Mesenteric fat pad (tissue), 1 donor: ENCODE results near the gene TBCC. TPM values are rescaled to one million over a fixed set of nuclear protein-coding genes. Genes with fewer than 3 reads are reported as not detected.

Experiments used
- DNase-seq: peaks from one replicate; pipeline ENCODE4 v3.0.0-alpha.2; 2020; ENCODE audit warnings: low spot score
- total RNA-seq: library from RNA; stranded (reverse); fragmentation: NEBNext Ultra II Directional; extraction: Animal tissue kit (Norgen Biotek cat#: 25700); gene quantifications from one replicate; pipeline ENCODE4 v1.2.1, GENCODE V29; 2021
- donor health status: DM: yes; HTN: yes; CAD: no.

Gene TBCC
- total RNA-seq, 1 donor from 2014 or later = 13.8 TPM

- no peak for DNase-seq
Observed at GRCh38 chr6:42774201-42774600, 28.3 kb upstream of the TBCC start.

GRCh38 chr6:42771741-42772100 lies 25.8 kb upstream of the TBCC start:
- no peak for DNase-seq

GRCh38 chr6:42769836-42770235 lies 23.9 kb upstream of the TBCC start:
- DNase-seq = no peak

- no peak for DNase-seq
Observed at GRCh38 chr6:42769051-42769450, 23.1 kb upstream of the TBCC start.

- DNase-seq = no peak
Observed at GRCh38 chr6:42766163-42766670, 20.3 kb upstream of the TBCC start.

GRCh38 chr6:42764911-42765648 lies 19.2 kb upstream of the TBCC start:
- DNase-seq = no peak

- DNase-seq = no peak
Observed at GRCh38 chr6:42762950-42763349, 17.0 kb upstream of the TBCC start.

GRCh38 chr6:42762426-42762859 lies 16.5 kb upstream of the TBCC start:
- no peak for DNase-seq

GRCh38 chr6:42761287-42762067 lies 15.6 kb upstream of the TBCC start:
- DNase-seq = no peak

GRCh38 chr6:42758756-42759430 lies 13.0 kb upstream of the TBCC start:
- DNase-seq = no peak

- DNase-seq = no peak
Observed at GRCh38 chr6:42756722-42757121, 10.8 kb upstream of the TBCC start.

- DNase-seq = no peak
Observed at GRCh38 chr6:42754759-42755158, 8.9 kb upstream of the TBCC start.

GRCh38 chr6:42751055-42751454 lies 5.2 kb upstream of the TBCC start:
- no peak for DNase-seq

- no peak for DNase-seq
Observed at GRCh38 chr6:42748203-42748898, 2.4 kb upstream of the TBCC start.

GRCh38 chr6:42746463-42747391 lies 824 bp upstream of the TBCC start:
- peak; percentile 94 for DNase-seq

- no peak for DNase-seq
Observed at GRCh38 chr6:42745083-42745639, 742 bp downstream of the TBCC start.

- no peak for DNase-seq
Observed at GRCh38 chr6:42744351-42744893, 1.5 kb downstream of the TBCC start.

GRCh38 chr6:42742116-42742894 lies 3.6 kb downstream of the TBCC start:
- no peak for DNase-seq

GRCh38 chr6:42740725-42741124 lies 5.2 kb downstream of the TBCC start:
- no peak for DNase-seq
